ENCODE data around the gene KCP.

DNA sequence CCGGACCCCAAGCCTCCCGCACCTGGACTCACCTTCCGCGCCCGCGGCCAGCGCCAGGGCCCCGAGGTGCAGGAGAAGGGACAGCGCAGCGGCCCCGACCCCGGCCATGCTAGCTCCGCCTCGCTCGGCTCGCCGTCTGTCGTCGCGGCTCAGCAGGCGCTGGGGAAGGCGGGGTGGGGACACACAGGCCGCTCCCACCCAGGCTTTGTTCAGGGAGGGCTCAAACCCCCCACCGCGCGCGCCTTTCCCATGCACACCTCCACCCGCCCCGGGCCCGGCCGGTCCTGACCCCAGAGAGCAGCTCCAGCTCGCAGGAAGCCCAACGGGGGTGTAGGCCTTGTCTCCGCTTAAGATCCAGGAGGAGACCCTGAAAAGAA is at the start of gene KCP:
- TF ChIP-seq RAD21 (IDR thresholded peaks at IDR 0.05; ENCODE audit: low read length) (no peak), MXI1 (IDR thresholded peaks at IDR 0.05; ENCODE audit: low read depth, low read length) (no peak), GABPA (IDR thresholded peaks at IDR 0.05; ENCODE audit: low read depth) (no peak), JUND (IDR thresholded peaks at IDR 0.05) (no peak), MEF2A (IDR thresholded peaks at IDR 0.05; ENCODE audit: borderline replicate concordance, low read depth) (no peak), RXRA (IDR thresholded peaks at IDR 0.05; ENCODE audit: borderline replicate concordance, low read depth) (no peak), RFX5 (IDR thresholded peaks at IDR 0.05; ENCODE audit: low read length) (no peak), EP300 (IDR thresholded peaks at IDR 0.05; ENCODE audit: borderline replicate concordance in 1 of 2, low read depth in 1 of 2, low read length in 1 of 2) (no peak), SIN3A (IDR thresholded peaks at IDR 0.05; ENCODE audit: borderline replicate concordance, low read depth, low read length) (no peak)
- TF ChIP-seq, protein P1, sequence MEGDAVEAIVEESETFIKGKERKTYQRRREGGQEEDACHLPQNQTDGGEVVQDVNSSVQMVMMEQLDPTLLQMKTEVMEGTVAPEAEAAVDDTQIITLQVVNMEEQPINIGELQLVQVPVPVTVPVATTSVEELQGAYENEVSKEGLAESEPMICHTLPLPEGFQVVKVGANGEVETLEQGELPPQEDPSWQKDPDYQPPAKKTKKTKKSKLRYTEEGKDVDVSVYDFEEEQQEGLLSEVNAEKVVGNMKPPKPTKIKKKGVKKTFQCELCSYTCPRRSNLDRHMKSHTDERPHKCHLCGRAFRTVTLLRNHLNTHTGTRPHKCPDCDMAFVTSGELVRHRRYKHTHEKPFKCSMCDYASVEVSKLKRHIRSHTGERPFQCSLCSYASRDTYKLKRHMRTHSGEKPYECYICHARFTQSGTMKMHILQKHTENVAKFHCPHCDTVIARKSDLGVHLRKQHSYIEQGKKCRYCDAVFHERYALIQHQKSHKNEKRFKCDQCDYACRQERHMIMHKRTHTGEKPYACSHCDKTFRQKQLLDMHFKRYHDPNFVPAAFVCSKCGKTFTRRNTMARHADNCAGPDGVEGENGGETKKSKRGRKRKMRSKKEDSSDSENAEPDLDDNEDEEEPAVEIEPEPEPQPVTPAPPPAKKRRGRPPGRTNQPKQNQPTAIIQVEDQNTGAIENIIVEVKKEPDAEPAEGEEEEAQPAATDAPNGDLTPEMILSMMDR (IDR thresholded peaks at IDR 0.05), result no peak
- TF ChIP-seq, protein P2, sequence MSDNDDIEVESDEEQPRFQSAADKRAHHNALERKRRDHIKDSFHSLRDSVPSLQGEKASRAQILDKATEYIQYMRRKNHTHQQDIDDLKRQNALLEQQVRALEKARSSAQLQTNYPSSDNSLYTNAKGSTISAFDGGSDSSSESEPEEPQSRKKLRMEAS (IDR thresholded peaks at IDR 0.05; ENCODE audit: low read depth), result no peak

Measured in SK-N-SH (cell line).